DND-41 (cell line): Measurements from ENCODE around the gene DHH.

Experiments used
- EZH2 ChIP-seq: IDR thresholded peaks from 3 replicates; pipeline ENCODE4 v1.6.1; 2012; ENCODE audit warnings: borderline replicate concordance, low read depth, mild to moderate bottlenecking, moderate library complexity, low read length, inconsistent platforms; ENCODE audit not compliant: severe bottlenecking
- TF ChIP-seq, protein P1 (sequence below): IDR thresholded peaks from 2 replicates; pipeline ENCODE4 v1.5.1; 2012; ENCODE audit warnings: borderline replicate concordance, low read length, moderate library complexity, mild to moderate bottlenecking; ENCODE audit not compliant: poor library complexity, severe bottlenecking; ENCODE audit errors: extremely low read depth

DNA sequence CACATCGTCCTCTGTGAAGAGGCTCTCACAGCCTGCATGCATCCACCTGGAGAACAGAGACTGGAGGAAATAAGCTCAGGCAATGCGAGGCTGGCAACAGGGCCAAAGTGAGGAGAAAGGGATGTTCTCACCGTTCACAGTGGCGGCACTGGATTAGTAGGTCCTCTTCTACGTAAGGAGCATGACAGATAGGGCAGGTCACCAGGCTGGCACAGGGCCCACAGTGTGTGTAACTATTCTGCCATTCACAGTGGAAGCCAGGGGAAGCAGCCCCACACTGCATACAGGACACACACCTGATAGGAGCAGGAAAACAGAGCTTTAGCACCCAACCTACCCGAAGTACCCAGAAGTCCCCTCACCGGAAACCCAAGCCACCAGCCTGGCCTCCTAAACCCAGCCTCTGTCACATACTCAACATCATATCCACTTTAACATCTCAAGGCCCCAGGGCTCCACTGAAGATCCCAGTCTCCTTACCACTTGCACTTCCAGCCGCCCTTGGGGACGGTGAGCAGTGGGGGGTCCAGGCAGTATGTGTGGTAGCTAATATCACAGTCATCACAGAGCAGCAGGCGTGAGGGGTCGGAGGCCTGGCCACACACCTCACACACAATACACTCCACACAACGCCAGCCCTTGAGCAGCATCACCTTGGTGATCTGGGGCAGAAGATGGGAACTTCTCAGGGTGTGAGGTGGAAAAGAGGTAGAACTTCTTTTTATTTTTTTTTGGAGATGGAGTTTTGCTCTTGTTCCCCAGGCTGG is 48.3 kb downstream of the DHH start:
- TF ChIP-seq, protein P1, sequence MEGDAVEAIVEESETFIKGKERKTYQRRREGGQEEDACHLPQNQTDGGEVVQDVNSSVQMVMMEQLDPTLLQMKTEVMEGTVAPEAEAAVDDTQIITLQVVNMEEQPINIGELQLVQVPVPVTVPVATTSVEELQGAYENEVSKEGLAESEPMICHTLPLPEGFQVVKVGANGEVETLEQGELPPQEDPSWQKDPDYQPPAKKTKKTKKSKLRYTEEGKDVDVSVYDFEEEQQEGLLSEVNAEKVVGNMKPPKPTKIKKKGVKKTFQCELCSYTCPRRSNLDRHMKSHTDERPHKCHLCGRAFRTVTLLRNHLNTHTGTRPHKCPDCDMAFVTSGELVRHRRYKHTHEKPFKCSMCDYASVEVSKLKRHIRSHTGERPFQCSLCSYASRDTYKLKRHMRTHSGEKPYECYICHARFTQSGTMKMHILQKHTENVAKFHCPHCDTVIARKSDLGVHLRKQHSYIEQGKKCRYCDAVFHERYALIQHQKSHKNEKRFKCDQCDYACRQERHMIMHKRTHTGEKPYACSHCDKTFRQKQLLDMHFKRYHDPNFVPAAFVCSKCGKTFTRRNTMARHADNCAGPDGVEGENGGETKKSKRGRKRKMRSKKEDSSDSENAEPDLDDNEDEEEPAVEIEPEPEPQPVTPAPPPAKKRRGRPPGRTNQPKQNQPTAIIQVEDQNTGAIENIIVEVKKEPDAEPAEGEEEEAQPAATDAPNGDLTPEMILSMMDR = no peak
- no peak for TF ChIP-seq EZH2
